Naive B cell (primary cell): ENCODE results near the gene FANCF. TPM values are rescaled to one million over a fixed set of nuclear protein-coding genes. Genes with fewer than 3 reads are reported as not detected.

Experiments
- ATAC-seq, 2 donors: fragments of 150-1000 bp; cut with Tn5 transposase; 2 replicates each; pipeline ENCODE4 v1.10.0; 2021; ENCODE audit warnings: low read depth in 2 of 2, mild to moderate bottlenecking in 2 of 2, moderate library complexity in 2 of 2
- DNase-seq: peaks from one replicate; pipeline ENCODE4 v3.0.0; 2022
- H3K27ac Mint-ChIP-seq, 6 donors: one replicate each; pipeline ENCODE4 v1.8.0; 2020 to 2022; ENCODE audit warnings: mild to moderate bottlenecking in 6 of 6, mixed read lengths in 6 of 6, moderate library complexity in 5 of 6, inconsistent platforms in 2 of 6
- H3K27me3 Mint-ChIP-seq, 3 donors: one replicate each; pipeline ENCODE4 v1.8.0; 2021 to 2022; ENCODE audit warnings: mixed read lengths in 3 of 3, mild to moderate bottlenecking in 1 of 3
- H3K36me3 Mint-ChIP-seq, 2 donors: one replicate each; pipeline ENCODE4 v1.8.0; 2020 to 2022; ENCODE audit warnings: mixed read lengths in 2 of 2, inconsistent platforms in 1 of 2, mild to moderate bottlenecking in 1 of 2
- H3K4me1 Mint-ChIP-seq, 3 donors: one replicate each; pipeline ENCODE4 v1.8.0; 2020 to 2022; ENCODE audit warnings: mixed read lengths in 3 of 3, inconsistent platforms in 1 of 3, mild to moderate bottlenecking in 1 of 3, moderate library complexity in 1 of 3
- H3K4me3 Mint-ChIP-seq, 8 donors: one replicate each; pipeline ENCODE4 v1.8.0; 2020 to 2022; ENCODE audit warnings: mild to moderate bottlenecking in 8 of 8, mixed read lengths in 8 of 8, moderate library complexity in 8 of 8, inconsistent platforms in 2 of 8
- H3K9me3 Mint-ChIP-seq, 7 donors: one replicate each; pipeline ENCODE4 v1.8.0; 2020 to 2022; ENCODE audit warnings: mixed read lengths in 7 of 7, mild to moderate bottlenecking in 5 of 7, inconsistent platforms in 2 of 7, moderate library complexity in 1 of 7
- polyA plus RNA-seq, 6 donors: library from polyadenylated mRNA; unstranded; fragments of 300-500 nt; fragmentation: Illumina TruSeq; gene quantifications; one replicate each; pipeline ENCODE4 v1.2.3, GENCODE V29; 2021; ENCODE audit warnings: low read depth in 6 of 6

FANCF gene
- polyA plus RNA-seq, 6 donors from 2014 or later, result 12.5 to 22.4 (median 19.3) TPM

- no peak overlapping the region for H3K4me3 Mint-ChIP-seq
- ATAC-seq (no peak), DNase-seq (no peak)
- H3K9me3 Mint-ChIP-seq, result peaks cover 0 to 25% (median 2%) of the 10 kb centered on the region in 7 donors
- peaks cover 23 to 30% (median 26%) of the 10 kb centered on the region in 3 donors for H3K27me3 Mint-ChIP-seq
- no peaks in the 10 kb centered on the region for H3K36me3 Mint-ChIP-seq
- no peak overlapping the region for H3K27ac Mint-ChIP-seq
- no peaks in the 10 kb centered on the region for H3K4me1 Mint-ChIP-seq
Observed at GRCh38 chr11:22597062-22597461, 28.6 kb downstream of the FANCF start.

GRCh38 chr11:22584976-22585375 is 40.6 kb downstream of the FANCF start:
- no peak for ATAC-seq
- Mint-ChIP-seq H3K4me1 (no peaks in the 10 kb centered on the region), H3K27ac (no peak overlapping the region), H3K36me3 (no peaks in the 10 kb centered on the region), H3K4me3 (no peak overlapping the region), H3K9me3 (no peaks in the 10 kb centered on the region), H3K27me3 (peaks cover 0 to 5% (median 2%) of the 10 kb centered on the region in 3 donors)
- no peak for DNase-seq

GRCh38 chr11:22583963-22584492 is 41.6 kb downstream of the FANCF start:
- Mint-ChIP-seq H3K27me3 (peaks cover 0 to 5% (median 0%) of the 10 kb centered on the region in 3 donors), H3K4me3 (no peak overlapping the region), H3K4me1 (no peaks in the 10 kb centered on the region), H3K27ac (no peak overlapping the region), H3K9me3 (no peaks in the 10 kb centered on the region), H3K36me3 (no peaks in the 10 kb centered on the region)
- DNase-seq, result no peak
- ATAC-seq, result no peak

- H3K4me1 Mint-ChIP-seq, result no peaks in the 10 kb centered on the region
- no peaks in the 10 kb centered on the region for H3K9me3 Mint-ChIP-seq
- H3K27me3 Mint-ChIP-seq, result peaks cover 0 to 5% (median 0%) of the 10 kb centered on the region in 3 donors
- no peak overlapping the region for H3K27ac Mint-ChIP-seq
- no peak for DNase-seq
- no peak for ATAC-seq
- H3K36me3 Mint-ChIP-seq, result no peaks in the 10 kb centered on the region
- no peak overlapping the region for H3K4me3 Mint-ChIP-seq
Observed at GRCh38 chr11:22582151-22582410, 43.5 kb downstream of the FANCF start.

- no peak for ATAC-seq
- no peak overlapping the region for H3K4me3 Mint-ChIP-seq
- H3K27me3 Mint-ChIP-seq, result peaks cover 0 to 5% (median 0%) of the 10 kb centered on the region in 3 donors
- no peak overlapping the region for H3K27ac Mint-ChIP-seq
- H3K4me1 Mint-ChIP-seq, result no peaks in the 10 kb centered on the region
- H3K36me3 Mint-ChIP-seq, result no peaks in the 10 kb centered on the region
- no peak for DNase-seq
- no peaks in the 10 kb centered on the region for H3K9me3 Mint-ChIP-seq
Observed at GRCh38 chr11:22581354-22582150, 44.1 kb downstream of the FANCF start.

- ATAC-seq (no peak), DNase-seq (no peak)
- Mint-ChIP-seq H3K9me3 (no peaks in the 10 kb centered on the region), H3K27me3 (peaks cover 7 to 15% (median 8%) of the 10 kb centered on the region in 3 donors), H3K4me3 (no peak overlapping the region), H3K27ac (no peak overlapping the region), H3K36me3 (no peaks in the 10 kb centered on the region), H3K4me1 (no peaks in the 10 kb centered on the region)
Observed at GRCh38 chr11:22577854-22578253, 47.8 kb downstream of the FANCF start.

Other genes starting within 250 kb of the FANCF start
- 1 to 10 TPM in 5 of 6 donors, not detected in 1; 3.2 to 5.3 (median 3.5) TPM for gene GAS2, start 40.8 kb upstream of the FANCF start, polyA plus RNA-seq
- 10 to 100 TPM; 26.9 to 35.1 (median 28.8) TPM for gene SVIP, start 204.0 kb upstream of the FANCF start, polyA plus RNA-seq
- not detected for gene CCDC179, start 234.7 kb upstream of the FANCF start, polyA plus RNA-seq